22Rv1 (cell line): ENCODE results near the gene VPS33A.

Source experiments
- ZFX ChIP-seq: fragments of 450-650 bp; IDR thresholded peaks from 2 replicates; pipeline ENCODE4 v1.6.1; 2017; ENCODE audit warnings: antibody characterized with exemption, borderline replicate concordance
- TF ChIP-seq, protein P1 (sequence below): fragments of 450-650 bp; IDR thresholded peaks from 2 replicates; pipeline ENCODE4 v1.5.1; 2017; ENCODE audit warnings: mild to moderate bottlenecking

- TF ChIP-seq, protein P1, sequence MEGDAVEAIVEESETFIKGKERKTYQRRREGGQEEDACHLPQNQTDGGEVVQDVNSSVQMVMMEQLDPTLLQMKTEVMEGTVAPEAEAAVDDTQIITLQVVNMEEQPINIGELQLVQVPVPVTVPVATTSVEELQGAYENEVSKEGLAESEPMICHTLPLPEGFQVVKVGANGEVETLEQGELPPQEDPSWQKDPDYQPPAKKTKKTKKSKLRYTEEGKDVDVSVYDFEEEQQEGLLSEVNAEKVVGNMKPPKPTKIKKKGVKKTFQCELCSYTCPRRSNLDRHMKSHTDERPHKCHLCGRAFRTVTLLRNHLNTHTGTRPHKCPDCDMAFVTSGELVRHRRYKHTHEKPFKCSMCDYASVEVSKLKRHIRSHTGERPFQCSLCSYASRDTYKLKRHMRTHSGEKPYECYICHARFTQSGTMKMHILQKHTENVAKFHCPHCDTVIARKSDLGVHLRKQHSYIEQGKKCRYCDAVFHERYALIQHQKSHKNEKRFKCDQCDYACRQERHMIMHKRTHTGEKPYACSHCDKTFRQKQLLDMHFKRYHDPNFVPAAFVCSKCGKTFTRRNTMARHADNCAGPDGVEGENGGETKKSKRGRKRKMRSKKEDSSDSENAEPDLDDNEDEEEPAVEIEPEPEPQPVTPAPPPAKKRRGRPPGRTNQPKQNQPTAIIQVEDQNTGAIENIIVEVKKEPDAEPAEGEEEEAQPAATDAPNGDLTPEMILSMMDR = no peak
- no peak for TF ChIP-seq ZFX
These were observed 39.0 kb downstream of the VPS33A start for GRCh38 chr12:122227341-122227740.
